T-cell (primary cell): ENCODE measurements around the gene TMEM248. TPM values are rescaled to one million over a fixed set of nuclear protein-coding genes. Genes with fewer than 3 reads are reported as not detected.
"Not testable (repeated sequence)": the region's sequence is repeated elsewhere in the genome, so short reads cannot be mapped to it uniquely, and the experiment has no call there.

Source experiments
- ATAC-seq, 4 experiments: fragments of 200-7000 bp in 3 of 4; fragments of 150-1000 bp in 1 of 4; cut with Tn5 transposase; replicated peaks in 1 of 4; 1 replicate in 3 of 4; 2 replicates in 1 of 4; pipeline ENCODE4 v1.10.0; 2021; ENCODE audit warnings: moderate library complexity in 3 of 4, mild to moderate bottlenecking in 2 of 4, moderate number of reproducible peaks in 1 of 4
- CTCF ChIA-PET, 2 donors: fragments of 300-600 bp; sonication (Branson Sonifier 250); formaldehyde crosslinking; loops; one replicate each; lab custom pipeline; 2022; ENCODE audit warnings: antibody characterized with exemption in 2 of 2; lab: Charles Lee
- POLR2A ChIA-PET, 2 donors: fragments of 300-600 bp; sonication (Branson Sonifier 250); formaldehyde crosslinking; loops; one replicate each; lab custom pipeline; 2022; ENCODE audit warnings: antibody characterized with exemption in 2 of 2; lab: Charles Lee
- DNase-seq, 35 experiments: peaks; one replicate each; pipeline versions ENCODE4 v3.0.0 to v3.0.0-alpha.2; 2013 to 2023
- H3K27ac ChIP-seq: one replicate; pipeline ENCODE4 v1.5.1; 2013; ENCODE audit warnings: low read length
- H3K27me3 ChIP-seq, 2 experiments: replicated peaks in 1 of 2; 1 replicate in 1 of 2; 2 replicates in 1 of 2; pipeline versions ENCODE4 v1.6.1 to v1.7.0; 2013; ENCODE audit warnings: low read length in 1 of 2, mixed read lengths in 1 of 2; ENCODE audit not compliant: control insufficient read depth in 2 of 2, insufficient read depth in 2 of 2; ENCODE audit errors: extremely low read depth in 1 of 2
- H3K36me3 ChIP-seq, 2 donors: 1 replicate in 1 of 2; 2 replicates in 1 of 2; pipeline versions ENCODE4 v1.6.1 to v1.7.0; 2013; ENCODE audit warnings: low read length in 1 of 2; ENCODE audit not compliant: control insufficient read depth in 2 of 2, insufficient read depth in 1 of 2; ENCODE audit errors: extremely low read depth in 1 of 2
- H3K4me1 ChIP-seq, 2 experiments: 1 replicate in 1 of 2; 2 replicates in 1 of 2; pipeline versions ENCODE4 v1.6.1 to v1.7.0; 2013; ENCODE audit warnings: low read length in 2 of 2, mixed read lengths in 1 of 2; ENCODE audit not compliant: insufficient read depth in 2 of 2, control insufficient read depth in 1 of 2; ENCODE audit errors: extremely low read depth in 1 of 2
- H3K4me3 ChIP-seq, 2 donors: 1 replicate in 1 of 2; 2 replicates in 1 of 2; pipeline versions ENCODE4 v1.5.1 to v1.7.0; 2013; ENCODE audit warnings: mild to moderate bottlenecking in 2 of 2, low read length in 1 of 2, moderate library complexity in 1 of 2; ENCODE audit not compliant: control insufficient read depth in 1 of 2; ENCODE audit errors: extremely low read depth in 1 of 2
- H3K9me3 ChIP-seq: 2 replicates; pipeline ENCODE4 v1.7.0; 2013
- H3K27ac Mint-ChIP-seq, 2 donors: one replicate each; pipeline ENCODE4 v1.8.0; 2020 to 2021; ENCODE audit warnings: mild to moderate bottlenecking in 2 of 2, mixed read lengths in 2 of 2
- H3K27me3 Mint-ChIP-seq, 2 donors: one replicate each; pipeline ENCODE4 v1.8.0; 2021 to 2022; ENCODE audit warnings: mixed read lengths in 2 of 2
- H3K36me3 Mint-ChIP-seq: one replicate; pipeline ENCODE4 v1.8.0; 2021; ENCODE audit warnings: mixed read lengths
- H3K4me1 Mint-ChIP-seq, 3 donors: one replicate each; pipeline ENCODE4 v1.8.0; 2020 to 2022; ENCODE audit warnings: mixed read lengths in 3 of 3, mild to moderate bottlenecking in 1 of 3
- H3K4me3 Mint-ChIP-seq, 3 donors: one replicate each; pipeline ENCODE4 v1.8.0; 2020 to 2022; ENCODE audit warnings: mild to moderate bottlenecking in 3 of 3, mixed read lengths in 3 of 3, moderate library complexity in 3 of 3
- H3K9me3 Mint-ChIP-seq, 3 donors: one replicate each; pipeline ENCODE4 v1.8.0; 2020 to 2022; ENCODE audit warnings: mixed read lengths in 3 of 3
- WGBS: methylation state at CpG from one replicate; pipeline ENCODE4 v1.1.5; 2013; ENCODE audit warnings: missing lambda C conversion rate; ENCODE audit not compliant: insufficient coverage; 5-methylcytosine and 5-hydroxymethylcytosine counted together
- total RNA-seq, 35 experiments: library from RNA in 6 of 35; stranded (reverse) in 6 of 35; fragments of 120-200 nt in 1 of 35; gene quantifications; one replicate each; pipeline versions ENCODE4 v1.2.1 to v1.2.4 and lab custom pipeline; 2013 to 2026

Gene TMEM248
- total RNA-seq, 5 donors from 2014 or later (not counting 1 experiment from before 2014, with no cell fraction given), result 79.0 to 97.6 (median 91.9) TPM

GRCh38 chr7:66913118-66914037, 7.6 kb upstream of the TMEM248 start:
- Histone ChIP-seq H3K9me3 (no peaks in the 10 kb centered on the region), H3K36me3 (no peaks in the 10 kb centered on the region), H3K27ac (no peak overlapping the region), H3K4me3 (no peak overlapping the region), H3K4me1 (no peaks in the 10 kb centered on the region), H3K27me3 (no peaks in the 10 kb centered on the region)
- WGBS, result 76% methylated on average over 3 of the region's 12 CpGs
- Mint-ChIP-seq H3K27ac (no peak overlapping the region), H3K9me3 (no peaks in the 10 kb centered on the region), H3K36me3 (no peaks in the 10 kb centered on the region), H3K4me1 (no peaks in the 10 kb centered on the region), H3K27me3 (no peaks in the 10 kb centered on the region), H3K4me3 (no peak overlapping the region)
- no peak for ATAC-seq
- CTCF ChIA-PET, result no interaction called here
- no peak for DNase-seq
- POLR2A ChIA-PET, result no interaction called here

GRCh38 chr7:66917904-66918303, 3.1 kb upstream of the TMEM248 start:
- H3K9me3 ChIP-seq, H3K27ac ChIP-seq, H3K4me3 ChIP-seq, ATAC-seq, H3K36me3 ChIP-seq, H3K36me3 Mint-ChIP-seq, H3K27me3 ChIP-seq, H3K27ac Mint-ChIP-seq, DNase-seq, H3K9me3 Mint-ChIP-seq, H3K27me3 Mint-ChIP-seq, H3K4me3 Mint-ChIP-seq: not testable (repeated sequence)
- ChIA-PET POLR2A (interaction anchor here in 1 of 2 donors (0.6 kb wide), 1 partner anchor 66 kb away, joined by 3 read pairs; no protein-coding TSS in a partner anchor), CTCF (interaction anchor here in 1 of 2 donors (0.6 kb wide), 1 partner anchor 104 kb away, joined by 4 read pairs; no protein-coding TSS in a partner anchor)
- peaks cover 17 to 20% (median 18%) of the 10 kb centered on the region in 3 donors for H3K4me1 Mint-ChIP-seq
- H3K4me1 ChIP-seq, result peaks cover 8 to 22% of the 10 kb centered on the region in 2 experiments
- WGBS, result 95% methylated on average over 3 of the region's 7 CpGs

GRCh38 chr7:66919304-66919703, 1.7 kb upstream of the TMEM248 start:
- CTCF ChIA-PET, result no interaction called here
- Histone ChIP-seq H3K4me3 (no peak overlapping the region), H3K27me3 (no peaks in the 10 kb centered on the region), H3K27ac (no peak overlapping the region), H3K9me3 (no peaks in the 10 kb centered on the region), H3K36me3 (peaks cover 0 to 2% of the 10 kb centered on the region in 2 donors), H3K4me1 (peaks cover 12 to 34% of the 10 kb centered on the region in 2 experiments)
- no peak for DNase-seq
- Mint-ChIP-seq H3K27me3 (no peaks in the 10 kb centered on the region), H3K36me3 (peaks cover 3% of the 10 kb centered on the region), H3K4me1 (peaks cover 25 to 32% (median 31%) of the 10 kb centered on the region in 3 donors), H3K9me3 (no peaks in the 10 kb centered on the region), H3K27ac (no peak overlapping the region), H3K4me3 (peak overlapping the region in 2 of 3 donors; percentile 10 to 24)
- POLR2A ChIA-PET, result no interaction called here
- no peak for ATAC-seq
- no CpG with 5 or more reads among the region's 1 CpG for WGBS

DNA sequence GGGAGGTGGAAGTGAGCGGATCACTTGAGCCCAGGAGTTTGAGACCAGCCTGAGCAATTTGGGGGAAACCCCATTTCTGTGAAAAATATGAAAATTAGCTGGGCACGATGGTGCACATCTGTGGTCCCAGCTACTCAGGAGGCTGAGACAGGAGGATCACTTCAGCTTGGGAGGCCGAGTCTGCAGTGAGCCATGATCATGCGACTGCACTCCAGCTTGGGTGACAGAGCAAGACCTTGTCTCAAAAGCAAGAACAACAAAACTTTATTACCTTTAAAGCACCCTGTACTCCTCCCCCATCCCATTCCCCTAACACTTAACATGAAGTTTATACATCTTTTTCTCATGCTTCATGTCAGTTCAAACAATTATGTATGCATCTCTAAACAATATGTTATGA, 1.3 kb upstream of the TMEM248 start:
- POLR2A ChIA-PET, result no interaction called here
- CTCF ChIA-PET, result no interaction called here
- no peak overlapping the region for H3K27ac Mint-ChIP-seq

GRCh38 chr7:66920256-66920655, 769 bp upstream of the TMEM248 start:
- ChIA-PET POLR2A (interaction anchor here in 1 of 2 donors (0.6 kb wide), 2 partner anchors 119 to 437 kb away, joined by 4 read pairs; no protein-coding TSS in a partner anchor), CTCF (no interaction called here)
- H3K27ac Mint-ChIP-seq, result no peak overlapping the region
- H3K4me3 Mint-ChIP-seq, result peak overlapping the region; percentile 46 to 88 (median 51)
- Histone ChIP-seq H3K4me3 (peak overlapping the region; percentile 76 to 86), H3K27ac (peak overlapping the region; percentile 42), H3K9me3 (no peaks in the 10 kb centered on the region), H3K36me3 (peaks cover 0 to 2% of the 10 kb centered on the region in 2 donors), H3K4me1 (peaks cover 12 to 43% of the 10 kb centered on the region in 2 experiments), H3K27me3 (no peaks in the 10 kb centered on the region)
- peaks cover 4% of the 10 kb centered on the region for H3K36me3 Mint-ChIP-seq
- no peaks in the 10 kb centered on the region for H3K27me3 Mint-ChIP-seq
- no peaks in the 10 kb centered on the region for H3K9me3 Mint-ChIP-seq
- DNase-seq (no peak), ATAC-seq (no peak)
- no CpG with 5 or more reads among the region's 3 CpGs for WGBS
- peaks cover 29 to 36% (median 34%) of the 10 kb centered on the region in 3 donors for H3K4me1 Mint-ChIP-seq

More for the DNA sequence above, 1.3 kb upstream of the TMEM248 start:
- no peak for ATAC-seq
- peaks cover 25 to 32% (median 31%) of the 10 kb centered on the region in 3 donors for H3K4me1 Mint-ChIP-seq
- no peak for DNase-seq
- H3K36me3 ChIP-seq, result peaks cover 0 to 2% of the 10 kb centered on the region in 2 donors
- H3K4me3 Mint-ChIP-seq, result peak overlapping the region; percentile 10 to 46 (median 24)
- H3K27me3 Mint-ChIP-seq, result no peaks in the 10 kb centered on the region
- peaks cover 3% of the 10 kb centered on the region for H3K36me3 Mint-ChIP-seq
- H3K9me3 ChIP-seq, result no peaks in the 10 kb centered on the region
- peaks cover 12 to 38% of the 10 kb centered on the region in 2 experiments for H3K4me1 ChIP-seq
- no peak overlapping the region for H3K27ac ChIP-seq
- no peak overlapping the region for H3K4me3 ChIP-seq
- 95% methylated on average over 4 of the region's 4 CpGs for WGBS
- no peaks in the 10 kb centered on the region for H3K9me3 Mint-ChIP-seq
- no peaks in the 10 kb centered on the region for H3K27me3 ChIP-seq

- Histone ChIP-seq H3K9me3 (no peaks in the 10 kb centered on the region), H3K4me3 (peak overlapping the region; percentile 76 to 86), H3K4me1 (peaks cover 12 to 46% of the 10 kb centered on the region in 2 experiments), H3K36me3 (peaks cover 0 to 7% of the 10 kb centered on the region in 2 donors), H3K27ac (peak overlapping the region; percentile 68), H3K27me3 (no peaks in the 10 kb centered on the region)
- Mint-ChIP-seq H3K36me3 (peaks cover 11% of the 10 kb centered on the region), H3K4me3 (peak overlapping the region; percentile 88 to 98 (median 96)), H3K27me3 (no peaks in the 10 kb centered on the region), H3K9me3 (no peaks in the 10 kb centered on the region), H3K4me1 (peaks cover 41 to 45% (median 44%) of the 10 kb centered on the region in 3 donors), H3K27ac (peak overlapping the region; percentile 94 to 96)
- ChIA-PET CTCF (interaction anchor here in 1 of 2 donors (0.7 to 1.6 kb wide), 2 partner anchors 19 to 77 kb away, joined by 3 to 6 read pairs; no protein-coding TSS in a partner anchor), POLR2A (interaction anchor here (0.5 to 2.0 kb wide), 5 partner anchors 68 to 176 kb away, joined by 3 to 10 read pairs (median 7); partner anchors contain the start of gene SBDS (in 1 of the 2))
- ATAC-seq (peak in 2 of 4 experiments; percentile 1), DNase-seq (peak in 9 of 35 experiments; percentile 2 to 46 (median 6))
- WGBS, result under 1% methylated on average over 47 of the region's 47 CpGs
These were observed 432 bp downstream of the TMEM248 start for GRCh38 chr7:66921396-66921917.
